ENCODE data around the gene GPANK1. TPM values are rescaled to one million over a fixed set of nuclear protein-coding genes. Genes with fewer than 3 reads are reported as not detected.

The GPANK1 gene
- total and polyA plus RNA-seq, 9 of the 15 experiments (the other 6 are each of a cell fraction or from before 2014, with no cell fraction given): 32.2 to 111 (median 46.3) TPM

DNA sequence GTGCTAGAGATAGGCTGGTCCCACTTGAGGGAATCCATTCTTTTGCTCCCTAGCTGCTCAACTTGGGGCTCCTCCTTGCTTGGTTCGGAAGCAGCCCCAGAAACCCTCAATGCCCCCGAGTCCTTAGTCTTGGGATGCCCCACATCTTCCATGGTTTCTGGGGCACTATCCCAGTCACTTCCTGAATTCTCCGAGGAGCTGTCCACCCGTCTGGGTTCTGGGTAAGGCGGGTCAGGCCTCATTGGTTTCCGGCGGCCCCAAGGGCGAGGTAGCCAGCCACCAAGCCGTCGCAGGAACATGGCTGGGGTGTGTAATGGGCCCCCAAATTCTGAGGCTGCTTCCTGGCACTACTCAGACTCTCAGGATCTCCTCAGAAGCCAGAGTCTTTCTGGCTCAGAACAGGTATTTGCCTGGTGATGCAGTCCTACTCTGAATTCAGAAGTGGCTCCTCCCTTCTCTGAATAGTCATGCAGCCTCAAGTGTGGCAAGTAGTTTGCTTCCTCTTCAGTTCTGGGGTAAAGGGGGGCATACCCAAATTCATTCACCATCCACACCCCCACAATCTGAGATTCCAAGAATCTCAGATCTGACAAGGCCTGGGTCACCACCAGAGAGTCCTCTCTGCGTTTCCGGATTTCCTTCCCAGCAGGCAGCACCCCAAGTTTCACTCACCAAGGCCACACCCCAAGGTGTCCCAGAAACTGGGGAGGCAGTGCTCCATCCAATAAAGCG, 5.0 kb downstream of the GPANK1 start (continued):
- TF ChIP-seq FOSL1 (tag; conservative IDR thresholded peaks at IDR 0.05) (no peak), ZNF347 (CRISPR knock-in tag; IDR thresholded peaks at IDR 0.05; ENCODE audit: low read depth) (no peak; the same call in 1 of the 2 replicates), RCOR1 (IDR thresholded peaks at IDR 0.05; ENCODE audit: borderline replicate concordance in 1 of 2, low read depth in 2 of 2, low read length in 2 of 2) (peak in 1 of 2 experiments; percentile 2; a peak in 2 of 4 replicates), RBM39 (optimal IDR thresholded peaks at IDR 0.05; ENCODE audit: low read depth, low read length) (no peak), NFXL1 (CRISPR knock-in tag; IDR thresholded peaks at IDR 0.05) (no peak), EGR1 (conservative IDR thresholded peaks at IDR 0.05) (no peak), TSC22D4 (tag; IDR thresholded peaks at IDR 0.05) (no peak), MAZ (CRISPR knock-in tag; conservative IDR thresholded peaks at IDR 0.05 in 1 of 2, IDR thresholded peaks at IDR 0.05 in 1 of 2) (peak in 1 of 2 experiments; percentile 72; a peak in 2 of 4 replicates), CBX1 (IDR thresholded peaks at IDR 0.05; ENCODE audit: low read depth) (no peak), ILK (tag; IDR thresholded peaks at IDR 0.05; ENCODE audit: borderline replicate concordance, low read depth) (no peak), ZNF77 (CRISPR knock-in tag; IDR thresholded peaks at IDR 0.05) (no peak), ZNF12 (CRISPR knock-in tag; IDR thresholded peaks at IDR 0.05) (no peak; the same call in 1 of the 2 replicates), LEF1 (IDR thresholded peaks at IDR 0.05) (no peak), HOXB6 (CRISPR knock-in tag; IDR thresholded peaks at IDR 0.05; ENCODE audit: borderline replicate concordance) (no peak; the same call in 1 of the 2 replicates), ADNP (tag; IDR thresholded peaks at IDR 0.05) (no peak), ZNF583 (CRISPR knock-in tag; IDR thresholded peaks at IDR 0.05) (no peak; the same call in 1 of the 2 replicates)
- TF ChIP-seq, protein P1, sequence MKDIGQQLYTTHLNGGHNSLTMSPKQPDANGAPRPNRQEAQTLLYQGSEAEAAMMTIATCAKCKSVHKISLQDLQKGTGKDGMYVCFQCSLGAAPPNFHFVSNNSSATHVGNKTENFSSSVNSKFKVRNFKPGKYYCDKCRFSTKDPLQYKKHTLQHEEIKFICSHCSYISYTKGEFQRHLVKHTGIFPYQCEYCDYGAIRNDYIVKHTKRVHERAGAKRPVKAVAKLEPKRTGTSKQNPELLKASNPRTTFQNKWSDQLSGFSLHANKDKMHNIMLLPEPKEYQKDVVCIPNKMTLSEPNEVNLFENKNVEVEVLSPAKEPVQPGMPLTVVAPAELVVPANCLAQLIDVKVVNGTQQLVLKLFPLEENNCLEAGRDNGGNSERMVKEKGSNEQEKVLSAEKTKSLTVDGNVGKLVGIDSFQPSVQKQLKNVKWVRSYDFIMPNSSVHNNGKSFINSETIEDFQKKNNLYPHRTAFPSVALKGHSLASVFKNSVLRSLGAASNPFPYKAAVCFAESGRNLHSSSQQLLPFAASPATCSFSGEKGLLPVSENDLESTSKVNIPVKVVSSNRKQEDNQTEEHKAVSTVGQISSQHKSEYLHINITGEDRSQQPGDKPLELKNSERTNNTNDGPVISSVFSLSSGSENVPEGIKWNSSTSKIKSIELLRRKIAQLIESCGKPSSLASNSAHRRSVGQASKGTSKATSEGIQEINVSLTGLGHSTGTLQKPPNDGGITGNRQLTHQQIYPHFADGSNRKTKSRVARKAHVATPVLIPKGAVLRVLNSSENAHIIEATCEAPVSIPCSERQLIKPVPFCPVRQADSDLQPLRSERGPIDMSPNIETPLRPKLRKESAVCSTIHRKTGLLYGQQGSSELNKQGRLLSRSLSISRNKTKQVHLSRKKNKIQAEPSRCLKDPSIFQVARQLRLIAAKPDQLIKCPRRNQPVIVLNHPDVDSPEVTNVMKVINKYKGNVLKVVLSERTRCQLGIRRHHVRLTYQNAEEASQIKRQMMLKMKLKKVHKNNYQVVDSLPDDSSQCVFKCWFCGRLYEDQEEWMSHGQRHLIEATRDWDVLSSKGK (CRISPR knock-in tag; IDR thresholded peaks at IDR 0.05): no peak
- TF ChIP-seq, protein P2, sequence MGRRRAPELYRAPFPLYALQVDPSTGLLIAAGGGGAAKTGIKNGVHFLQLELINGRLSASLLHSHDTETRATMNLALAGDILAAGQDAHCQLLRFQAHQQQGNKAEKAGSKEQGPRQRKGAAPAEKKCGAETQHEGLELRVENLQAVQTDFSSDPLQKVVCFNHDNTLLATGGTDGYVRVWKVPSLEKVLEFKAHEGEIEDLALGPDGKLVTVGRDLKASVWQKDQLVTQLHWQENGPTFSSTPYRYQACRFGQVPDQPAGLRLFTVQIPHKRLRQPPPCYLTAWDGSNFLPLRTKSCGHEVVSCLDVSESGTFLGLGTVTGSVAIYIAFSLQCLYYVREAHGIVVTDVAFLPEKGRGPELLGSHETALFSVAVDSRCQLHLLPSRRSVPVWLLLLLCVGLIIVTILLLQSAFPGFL (CRISPR knock-in tag; IDR thresholded peaks at IDR 0.05): no peak
- TF ChIP-seq, protein P3, sequence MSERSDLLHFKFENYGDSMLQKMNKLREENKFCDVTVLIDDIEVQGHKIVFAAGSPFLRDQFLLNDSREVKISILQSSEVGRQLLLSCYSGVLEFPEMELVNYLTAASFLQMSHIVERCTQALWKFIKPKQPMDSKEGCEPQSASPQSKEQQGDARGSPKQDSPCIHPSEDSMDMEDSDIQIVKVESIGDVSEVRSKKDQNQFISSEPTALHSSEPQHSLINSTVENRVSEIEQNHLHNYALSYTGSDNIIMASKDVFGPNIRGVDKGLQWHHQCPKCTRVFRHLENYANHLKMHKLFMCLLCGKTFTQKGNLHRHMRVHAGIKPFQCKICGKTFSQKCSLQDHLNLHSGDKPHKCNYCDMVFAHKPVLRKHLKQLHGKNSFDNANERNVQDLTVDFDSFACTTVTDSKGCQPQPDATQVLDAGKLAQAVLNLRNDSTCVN (CRISPR knock-in tag; IDR thresholded peaks at IDR 0.05): peak; percentile 70; the same call in 1 of the 2 replicates
